Nephron progenitor cell (in vitro differentiated cells): ENCODE results near the gene SORBS1.

Source experiments
- DNase-seq: peaks from one replicate; pipeline ENCODE4 v3.0.0; 2021
- H3K27ac Mint-ChIP-seq: 2 replicates; pipeline ENCODE4 v1.8.0; 2021; ENCODE audit warnings: mild to moderate bottlenecking, moderate library complexity, mixed read lengths
- H3K27me3 Mint-ChIP-seq: 2 replicates; pipeline ENCODE4 v1.8.0; 2021; ENCODE audit warnings: mild to moderate bottlenecking, low read depth, mixed read lengths; ENCODE audit not compliant: poor library complexity
- H3K36me3 Mint-ChIP-seq: 2 replicates; pipeline ENCODE4 v1.8.0; 2021; ENCODE audit warnings: low read depth, mixed read lengths
- H3K4me1 Mint-ChIP-seq: 2 replicates; pipeline ENCODE4 v1.8.0; 2021; ENCODE audit warnings: mixed read lengths
- H3K4me3 Mint-ChIP-seq: 2 replicates; pipeline ENCODE4 v1.8.0; 2021; ENCODE audit warnings: mild to moderate bottlenecking, moderate library complexity, mixed read lengths
- H3K9me3 Mint-ChIP-seq: 2 replicates; pipeline ENCODE4 v1.8.0; 2021; ENCODE audit warnings: mild to moderate bottlenecking, moderate library complexity, mixed read lengths
- TF ChIP-seq, protein P1 (sequence below): fragments of 200-600 bp; sonication (generic); IDR thresholded peaks from 2 replicates; pipeline ENCODE4 v1.5.0; 2021; ENCODE audit warnings: antibody characterized with exemption

The SORBS1 gene

DNA sequence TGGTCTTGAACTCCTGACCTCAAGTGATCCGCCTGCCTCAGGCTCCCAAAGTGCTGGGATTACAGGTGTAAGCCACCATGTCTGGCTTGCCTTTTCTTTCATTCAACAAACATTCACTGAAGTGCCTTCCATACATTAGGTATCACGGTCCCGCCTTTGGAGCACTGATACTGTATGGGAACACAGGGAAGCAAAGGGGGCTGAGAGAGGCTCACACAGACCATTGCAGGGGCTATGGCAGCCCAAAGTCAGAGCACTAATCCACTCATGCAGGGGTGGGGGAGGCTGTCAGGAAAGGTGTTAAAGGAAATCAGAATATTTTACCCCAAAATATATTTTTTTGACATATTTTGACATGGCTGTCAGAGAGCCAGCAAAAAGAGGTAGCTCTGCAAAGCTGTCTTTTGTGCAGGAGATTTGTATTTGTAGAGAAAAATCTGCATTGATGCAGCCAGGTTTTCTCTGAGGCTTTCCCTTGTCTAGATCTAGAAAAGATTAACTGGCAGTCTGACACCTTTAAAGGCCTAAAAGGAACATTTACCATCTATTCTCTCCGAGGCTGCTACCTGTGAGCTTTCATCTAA lies 228.4 kb downstream of the SORBS1 start:
- Mint-ChIP-seq H3K27ac (peak overlapping the region; percentile 58), H3K9me3 (no peaks in the 10 kb centered on the region), H3K27me3 (peaks cover 10% of the 10 kb centered on the region), H3K4me1 (peaks cover 40% of the 10 kb centered on the region), H3K36me3 (peaks cover 13% of the 10 kb centered on the region), H3K4me3 (no peak overlapping the region)
- TF ChIP-seq, protein P1, sequence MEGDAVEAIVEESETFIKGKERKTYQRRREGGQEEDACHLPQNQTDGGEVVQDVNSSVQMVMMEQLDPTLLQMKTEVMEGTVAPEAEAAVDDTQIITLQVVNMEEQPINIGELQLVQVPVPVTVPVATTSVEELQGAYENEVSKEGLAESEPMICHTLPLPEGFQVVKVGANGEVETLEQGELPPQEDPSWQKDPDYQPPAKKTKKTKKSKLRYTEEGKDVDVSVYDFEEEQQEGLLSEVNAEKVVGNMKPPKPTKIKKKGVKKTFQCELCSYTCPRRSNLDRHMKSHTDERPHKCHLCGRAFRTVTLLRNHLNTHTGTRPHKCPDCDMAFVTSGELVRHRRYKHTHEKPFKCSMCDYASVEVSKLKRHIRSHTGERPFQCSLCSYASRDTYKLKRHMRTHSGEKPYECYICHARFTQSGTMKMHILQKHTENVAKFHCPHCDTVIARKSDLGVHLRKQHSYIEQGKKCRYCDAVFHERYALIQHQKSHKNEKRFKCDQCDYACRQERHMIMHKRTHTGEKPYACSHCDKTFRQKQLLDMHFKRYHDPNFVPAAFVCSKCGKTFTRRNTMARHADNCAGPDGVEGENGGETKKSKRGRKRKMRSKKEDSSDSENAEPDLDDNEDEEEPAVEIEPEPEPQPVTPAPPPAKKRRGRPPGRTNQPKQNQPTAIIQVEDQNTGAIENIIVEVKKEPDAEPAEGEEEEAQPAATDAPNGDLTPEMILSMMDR, result no peak
- no peak for DNase-seq

DNA sequence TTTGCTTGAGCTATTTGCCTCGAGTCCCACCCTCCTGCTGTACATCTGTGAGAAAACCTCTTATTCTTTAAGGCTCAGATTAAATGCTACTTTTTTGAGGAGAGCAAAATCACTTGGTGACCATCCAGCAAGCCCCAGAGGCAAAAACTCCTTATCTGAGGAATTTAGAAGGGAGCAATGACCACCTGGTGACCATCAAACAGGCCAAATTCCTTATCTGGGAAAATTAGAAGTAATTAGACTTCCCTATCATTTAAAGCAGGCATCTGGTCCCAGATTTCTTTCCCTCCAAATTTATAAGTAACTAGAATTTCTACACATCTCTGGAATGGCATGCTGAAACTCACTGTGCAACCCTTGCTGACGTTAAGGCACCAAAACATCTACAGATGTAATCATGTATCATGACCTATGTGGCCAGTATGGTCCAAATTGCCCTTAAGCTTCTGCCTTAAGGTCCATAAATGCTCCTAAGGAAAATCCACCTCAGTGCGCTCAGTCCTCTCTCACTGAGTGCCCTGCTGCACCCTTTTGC lies 229.5 kb downstream of the SORBS1 start:
- Mint-ChIP-seq H3K4me1 (peaks cover 36% of the 10 kb centered on the region), H3K27ac (peak overlapping the region; percentile 52), H3K9me3 (no peaks in the 10 kb centered on the region), H3K36me3 (peaks cover 13% of the 10 kb centered on the region), H3K4me3 (no peak overlapping the region), H3K27me3 (peaks cover 8% of the 10 kb centered on the region)
- no peak for DNase-seq
- TF ChIP-seq, protein P1, result no peak

DNA sequence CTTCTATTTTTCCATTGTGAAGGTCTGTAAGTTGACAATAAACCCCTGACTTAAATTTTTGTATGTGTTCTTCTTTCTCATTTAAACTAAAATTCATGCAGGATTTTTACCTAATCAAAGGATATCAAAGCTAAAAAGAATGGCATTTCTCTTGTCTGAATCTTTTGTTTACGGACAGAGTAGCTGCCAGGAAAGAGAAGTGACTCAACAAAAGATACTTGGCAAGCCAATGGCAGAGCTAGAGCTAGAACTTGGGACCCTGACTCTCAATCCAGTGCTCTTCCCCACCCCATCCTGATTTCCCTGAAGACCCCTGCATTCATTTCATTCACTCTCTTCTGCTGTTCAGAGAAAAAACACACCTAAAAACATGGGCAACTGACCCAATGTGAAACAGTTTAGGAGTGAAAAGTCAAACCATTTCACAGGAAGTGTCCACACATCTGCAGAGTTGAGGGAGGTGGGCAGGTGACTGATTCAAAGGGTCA lies 230.2 kb downstream of the SORBS1 start:
- Mint-ChIP-seq H3K27ac (no peak overlapping the region), H3K4me3 (no peak overlapping the region), H3K36me3 (peaks cover 13% of the 10 kb centered on the region), H3K27me3 (peaks cover 5% of the 10 kb centered on the region), H3K9me3 (no peaks in the 10 kb centered on the region), H3K4me1 (peaks cover 30% of the 10 kb centered on the region)
- TF ChIP-seq, protein P1, result no peak
- DNase-seq, result no peak

DNA sequence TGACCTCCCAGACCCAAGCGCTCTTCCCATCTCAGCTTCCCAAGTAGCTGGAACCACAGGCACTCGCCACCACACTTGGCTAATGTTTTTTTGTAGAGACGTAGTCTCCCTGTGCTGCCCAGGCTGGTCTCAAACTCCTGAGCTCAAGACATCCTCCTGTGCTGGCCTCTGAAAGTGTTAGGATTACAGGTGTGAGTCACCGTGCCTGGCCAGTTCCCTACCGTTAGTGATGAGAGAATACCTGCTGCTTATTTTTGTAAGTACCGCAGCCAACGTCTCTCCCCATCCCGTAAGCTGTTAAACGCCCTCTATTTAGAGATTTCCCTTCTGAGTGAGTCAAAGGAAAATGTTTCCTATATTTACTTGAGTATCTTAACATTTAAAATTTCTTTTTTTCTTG lies 231.9 kb downstream of the SORBS1 start:
- TF ChIP-seq, protein P1, result no peak
- H3K9me3 Mint-ChIP-seq, result no peaks in the 10 kb centered on the region
- peaks cover 13% of the 10 kb centered on the region for H3K36me3 Mint-ChIP-seq
- no peak for DNase-seq
- H3K27ac Mint-ChIP-seq, result no peak overlapping the region
- peaks cover 5% of the 10 kb centered on the region for H3K27me3 Mint-ChIP-seq
- H3K4me3 Mint-ChIP-seq, result no peak overlapping the region
- H3K4me1 Mint-ChIP-seq, result peaks cover 31% of the 10 kb centered on the region

DNA sequence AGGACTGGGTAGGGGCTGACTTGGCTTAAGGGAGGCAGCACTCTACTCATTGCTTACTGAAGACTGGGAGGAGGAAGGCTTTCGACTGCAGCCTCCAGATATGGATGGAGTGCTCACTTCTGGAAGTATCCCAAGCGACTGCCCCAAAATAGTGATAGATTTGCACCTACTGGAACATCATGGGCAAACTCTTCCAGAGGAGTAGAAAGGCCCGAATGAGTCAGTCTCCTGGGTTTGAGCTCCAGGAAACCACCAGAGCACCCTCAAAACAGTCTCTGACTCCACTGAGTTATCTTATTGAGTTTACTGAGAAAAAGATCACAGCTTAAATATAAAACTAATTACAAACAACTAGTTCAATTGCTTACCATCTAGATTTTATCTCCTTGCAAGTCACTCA lies 233.2 kb downstream of the SORBS1 start:
- DNase-seq, result no peak
- Mint-ChIP-seq H3K4me3 (no peak overlapping the region), H3K4me1 (peaks cover 31% of the 10 kb centered on the region), H3K27me3 (peaks cover 5% of the 10 kb centered on the region), H3K9me3 (no peaks in the 10 kb centered on the region), H3K36me3 (peaks cover 13% of the 10 kb centered on the region), H3K27ac (no peak overlapping the region)
- TF ChIP-seq, protein P1, result no peak

DNA sequence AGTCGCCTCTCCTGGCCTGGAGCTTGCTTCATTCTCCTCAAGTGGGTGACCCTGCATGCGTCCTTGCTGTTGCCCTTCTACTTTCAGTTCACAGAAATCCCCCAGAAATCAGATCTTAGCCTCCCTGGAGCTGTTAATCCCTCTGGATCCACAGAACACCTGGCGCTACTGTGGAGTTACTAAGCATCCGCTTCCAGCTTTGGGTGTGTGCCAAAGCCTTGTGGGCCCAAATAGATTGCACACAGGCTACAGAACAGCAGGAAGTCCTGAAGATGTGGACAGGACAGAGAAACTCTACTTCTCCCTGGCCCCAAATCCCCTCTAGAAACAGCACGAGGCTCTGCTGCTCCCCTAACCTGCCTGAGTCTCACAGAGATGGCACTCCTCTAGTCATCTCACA lies 233.8 kb downstream of the SORBS1 start:
- H3K4me3 Mint-ChIP-seq, result no peak overlapping the region
- no peaks in the 10 kb centered on the region for H3K9me3 Mint-ChIP-seq
- TF ChIP-seq, protein P1, result no peak
- H3K4me1 Mint-ChIP-seq, result peaks cover 24% of the 10 kb centered on the region
- H3K27me3 Mint-ChIP-seq, result peaks cover 5% of the 10 kb centered on the region
- no peak for DNase-seq
- H3K27ac Mint-ChIP-seq, result no peak overlapping the region
- H3K36me3 Mint-ChIP-seq, result peaks cover 13% of the 10 kb centered on the region
